Transverse colon (tissue), 4 donors: ENCODE results near the gene CCNB1.

Experiments used
- CTCF ChIP-seq, 5 experiments: fragments of 200-600 bp in 3 of 5; fragments of 450-650 bp in 2 of 5; sonication (generic) in 3 of 5; IDR thresholded peaks; 1 replicate in 2 of 5; 2 replicates in 3 of 5; pipeline ENCODE4 v1.5.1; 2016 to 2017; ENCODE audit warnings: antibody characterized with exemption in 5 of 5, inconsistent platforms in 3 of 5, mild to moderate bottlenecking in 2 of 5, moderate library complexity in 1 of 5
- EP300 ChIP-seq: sonication (generic); formaldehyde crosslinking; IDR thresholded peaks from one replicate; pipeline ENCODE4 v1.6.1; 2017; ENCODE audit warnings: antibody characterized with exemption, low read depth
- POLR2A ChIP-seq: fragments of 450-650 bp; IDR thresholded peaks from one replicate; pipeline ENCODE4 v1.6.1; 2016; ENCODE audit warnings: antibody characterized with exemption, mild to moderate bottlenecking, moderate library complexity
- POLR2AphosphoS5 ChIP-seq, 3 donors: sonication (generic); formaldehyde crosslinking; IDR thresholded peaks; one replicate each; pipeline ENCODE4 v1.6.1; 2016; ENCODE audit warnings: antibody characterized with exemption in 3 of 3

GRCh38 chr5:69219939-69220338, 53.0 kb downstream of the CCNB1 start:
- TF ChIP-seq CTCF (IDR thresholded peaks at IDR 0.05) (no peak), POLR2A (no peak), POLR2AphosphoS5 (IDR thresholded peaks at IDR 0.05) (no peak), EP300 (no peak)
